Measurements from ENCODE around the gene ANKRD39.

GRCh38 chr2:96898641-96899412 lies 41.0 kb upstream of the ANKRD39 start:
- TF ChIP-seq POLR2AphosphoS5 (IDR thresholded peaks at IDR 0.05; ENCODE audit: low read depth, low read length) (no peak), TAF1 (IDR thresholded peaks at IDR 0.05; ENCODE audit: borderline replicate concordance, insufficient read depth, low read length) (no peak)

Data from PFSK-1 (cell line).